Progenitor cell of endocrine pancreas (in vitro differentiated cells): ENCODE measurements around the gene BBS9. TPM values are rescaled to one million over a fixed set of nuclear protein-coding genes. Genes with fewer than 3 reads are reported as not detected.

Source experiments
- DNase-seq: peaks from one replicate; pipeline ENCODE4 v3.0.0; 2021; ENCODE audit warnings: low spot score; ENCODE audit not compliant: unreplicated experiment
- H3K27ac Mint-ChIP-seq: 2 replicates; pipeline ENCODE4 v1.8.0; 2021; ENCODE audit warnings: mild to moderate bottlenecking, moderate library complexity, mixed read lengths
- H3K27me3 Mint-ChIP-seq: 2 replicates; pipeline ENCODE4 v1.8.0; 2021; ENCODE audit warnings: mixed read lengths
- H3K36me3 Mint-ChIP-seq: 2 replicates; pipeline ENCODE4 v1.8.0; 2022; ENCODE audit warnings: mixed read lengths; ENCODE audit not compliant: insufficient read depth
- H3K4me1 Mint-ChIP-seq: 2 replicates; pipeline ENCODE4 v1.8.0; 2021; ENCODE audit warnings: low read depth, mixed read lengths
- H3K4me3 Mint-ChIP-seq: 2 replicates; pipeline ENCODE4 v1.8.0; 2021; ENCODE audit warnings: low read depth, mild to moderate bottlenecking, moderate library complexity, mixed read lengths
- H3K9me3 Mint-ChIP-seq: 2 replicates; pipeline ENCODE4 v1.8.0; 2021; ENCODE audit warnings: low read depth, mixed read lengths
- total RNA-seq: library from RNA; stranded (reverse); gene quantifications from 2 replicates; pipeline ENCODE4 v1.2.1, GENCODE V29; 2021
- TF ChIP-seq, protein P1 (sequence below): fragments of 200-600 bp; sonication (generic); IDR thresholded peaks from one replicate; pipeline ENCODE4 v1.5.0; 2021; ENCODE audit warnings: antibody characterized with exemption, mild to moderate bottlenecking; ENCODE audit not compliant: unreplicated experiment

Gene BBS9
- total RNA-seq, 1 donor from 2014 or later: 25.5 TPM

DNA sequence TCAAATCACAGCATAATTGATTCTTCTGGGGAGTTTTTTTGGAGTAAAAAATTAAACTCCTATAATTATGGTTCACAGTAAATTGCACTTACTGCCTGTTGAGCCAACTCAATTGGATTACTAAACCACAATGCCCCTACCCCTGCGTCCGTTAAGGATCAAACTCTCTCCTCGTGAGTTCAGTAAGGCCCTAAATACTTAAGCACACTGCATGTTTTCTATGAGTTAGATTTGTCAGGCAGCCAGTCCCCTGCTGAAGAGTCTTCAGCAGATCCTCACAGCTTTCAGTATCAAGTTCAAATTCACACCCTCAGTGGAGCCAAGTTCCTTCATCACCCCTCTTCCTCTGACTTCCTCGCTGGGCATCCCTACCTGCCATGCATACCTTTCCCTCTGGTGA, 501.0 kb downstream of the BBS9 start:
- peaks cover 8% of the 10 kb centered on the region for H3K9me3 Mint-ChIP-seq
- peaks cover 7% of the 10 kb centered on the region for H3K4me1 Mint-ChIP-seq
- peaks cover 1% of the 10 kb centered on the region for H3K36me3 Mint-ChIP-seq
- no peak for DNase-seq
- H3K27me3 Mint-ChIP-seq: peaks cover 4% of the 10 kb centered on the region
- TF ChIP-seq, protein P1, sequence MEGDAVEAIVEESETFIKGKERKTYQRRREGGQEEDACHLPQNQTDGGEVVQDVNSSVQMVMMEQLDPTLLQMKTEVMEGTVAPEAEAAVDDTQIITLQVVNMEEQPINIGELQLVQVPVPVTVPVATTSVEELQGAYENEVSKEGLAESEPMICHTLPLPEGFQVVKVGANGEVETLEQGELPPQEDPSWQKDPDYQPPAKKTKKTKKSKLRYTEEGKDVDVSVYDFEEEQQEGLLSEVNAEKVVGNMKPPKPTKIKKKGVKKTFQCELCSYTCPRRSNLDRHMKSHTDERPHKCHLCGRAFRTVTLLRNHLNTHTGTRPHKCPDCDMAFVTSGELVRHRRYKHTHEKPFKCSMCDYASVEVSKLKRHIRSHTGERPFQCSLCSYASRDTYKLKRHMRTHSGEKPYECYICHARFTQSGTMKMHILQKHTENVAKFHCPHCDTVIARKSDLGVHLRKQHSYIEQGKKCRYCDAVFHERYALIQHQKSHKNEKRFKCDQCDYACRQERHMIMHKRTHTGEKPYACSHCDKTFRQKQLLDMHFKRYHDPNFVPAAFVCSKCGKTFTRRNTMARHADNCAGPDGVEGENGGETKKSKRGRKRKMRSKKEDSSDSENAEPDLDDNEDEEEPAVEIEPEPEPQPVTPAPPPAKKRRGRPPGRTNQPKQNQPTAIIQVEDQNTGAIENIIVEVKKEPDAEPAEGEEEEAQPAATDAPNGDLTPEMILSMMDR: no peak
- no peak overlapping the region for H3K4me3 Mint-ChIP-seq
- no peak overlapping the region for H3K27ac Mint-ChIP-seq

DNA sequence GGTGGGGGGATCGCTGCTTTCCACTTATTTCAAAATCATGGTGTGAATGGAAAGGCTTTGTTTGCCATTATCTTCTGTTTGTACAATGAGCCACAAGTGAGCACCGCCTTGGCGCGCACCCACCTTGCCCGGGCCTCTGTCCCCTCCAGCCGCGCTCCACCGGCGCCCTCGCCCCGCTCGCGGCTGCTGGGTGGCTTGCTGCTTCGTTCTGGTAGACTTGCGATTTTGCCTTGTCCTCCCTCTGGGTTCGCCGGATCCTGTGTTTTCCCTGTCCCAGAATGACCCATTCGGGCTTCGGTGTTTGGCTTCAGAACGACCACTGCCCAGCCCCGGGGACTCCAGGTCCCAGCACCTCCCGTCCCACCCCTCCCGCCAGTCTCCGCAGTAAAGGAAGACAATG, 503.0 kb downstream of the BBS9 start:
- Mint-ChIP-seq H3K9me3 (peaks cover 3% of the 10 kb centered on the region), H3K4me1 (peaks cover 7% of the 10 kb centered on the region), H3K4me3 (no peak overlapping the region), H3K27ac (no peak overlapping the region), H3K36me3 (no peaks in the 10 kb centered on the region), H3K27me3 (peaks cover 4% of the 10 kb centered on the region)
- TF ChIP-seq, protein P1: no peak
- DNase-seq: no peak

- DNase-seq: no peak
- peaks cover 7% of the 10 kb centered on the region for H3K4me1 Mint-ChIP-seq
- H3K27me3 Mint-ChIP-seq: peaks cover 4% of the 10 kb centered on the region
- TF ChIP-seq, protein P1: no peak
- H3K9me3 Mint-ChIP-seq: peaks cover 3% of the 10 kb centered on the region
- no peak overlapping the region for H3K27ac Mint-ChIP-seq
- no peak overlapping the region for H3K4me3 Mint-ChIP-seq
- no peaks in the 10 kb centered on the region for H3K36me3 Mint-ChIP-seq
These were observed 503.6 kb downstream of the BBS9 start for GRCh38 chr7:33632840-33633525.

DNA sequence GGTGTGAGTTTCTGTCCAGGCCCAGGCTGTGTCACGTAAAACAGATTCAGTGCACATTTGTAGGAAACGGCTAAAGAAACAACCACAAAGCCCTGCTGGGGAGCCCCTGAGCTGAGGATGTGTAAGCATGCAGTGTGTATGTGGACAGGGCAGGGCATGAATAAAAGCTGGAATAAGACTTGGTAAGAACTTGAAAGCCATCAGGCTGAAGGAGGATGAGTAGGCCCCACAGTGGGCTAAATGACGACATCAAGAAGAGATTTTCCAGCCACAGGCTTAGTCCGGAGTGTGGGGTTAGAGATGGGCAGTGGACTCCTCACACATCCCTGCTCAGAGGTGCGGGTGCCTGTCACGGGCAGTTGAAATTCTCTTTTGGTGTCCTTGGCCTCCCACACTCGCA, 505.2 kb downstream of the BBS9 start:
- no peak overlapping the region for H3K27ac Mint-ChIP-seq
- H3K27me3 Mint-ChIP-seq: peaks cover 4% of the 10 kb centered on the region
- DNase-seq: no peak
- no peaks in the 10 kb centered on the region for H3K36me3 Mint-ChIP-seq
- no peak overlapping the region for H3K4me3 Mint-ChIP-seq
- TF ChIP-seq, protein P1: no peak
- peaks cover 3% of the 10 kb centered on the region for H3K9me3 Mint-ChIP-seq
- H3K4me1 Mint-ChIP-seq: peaks cover 6% of the 10 kb centered on the region

DNA sequence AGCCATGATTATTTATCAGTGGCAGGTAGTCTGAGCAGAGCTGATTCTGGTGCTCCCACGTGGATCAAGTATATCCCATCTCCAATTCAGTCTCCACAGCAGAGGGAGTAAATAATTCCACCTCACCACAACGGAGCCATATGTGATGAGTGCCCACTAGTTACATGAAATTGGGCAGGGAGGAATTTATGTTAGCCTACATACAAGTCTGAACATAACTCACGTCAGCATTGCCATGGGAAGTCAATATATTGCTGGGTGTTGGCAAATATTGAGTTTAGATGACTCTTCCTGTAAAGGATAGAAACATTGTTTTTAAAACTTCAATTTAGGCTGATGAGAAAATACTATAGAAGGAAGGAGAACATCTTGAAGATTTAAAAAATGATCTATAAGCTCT, 507.0 kb downstream of the BBS9 start:
- TF ChIP-seq, protein P1: no peak
- H3K4me1 Mint-ChIP-seq: peaks cover 6% of the 10 kb centered on the region
- H3K4me3 Mint-ChIP-seq: no peak overlapping the region
- no peak for DNase-seq
- H3K36me3 Mint-ChIP-seq: no peaks in the 10 kb centered on the region
- peaks cover 3% of the 10 kb centered on the region for H3K9me3 Mint-ChIP-seq
- H3K27ac Mint-ChIP-seq: no peak overlapping the region
- H3K27me3 Mint-ChIP-seq: no peaks in the 10 kb centered on the region
